ENCODE results near the gene DEK.

- TF ChIP-seq CTCF (optimal IDR thresholded peaks at IDR 0.05 in 1 of 3, IDR thresholded peaks at IDR 0.05 in 1 of 3, conservative IDR thresholded peaks at IDR 0.05 in 1 of 3; ENCODE audit: extremely low read depth in 1 of 3, insufficient read depth in 2 of 3, low read length in 3 of 3): no peak
- TF ChIP-seq EZH2 (IDR thresholded peaks at IDR 0.05; ENCODE audit: low read length): no peak
Observed at GRCh38 chr6:18260448-18261106, 3.8 kb downstream of the DEK start.

Measured in keratinocyte (primary cell).